ENCODE measurements around the gene OMG. TPM values are rescaled to one million over a fixed set of nuclear protein-coding genes. Genes with fewer than 3 reads are reported as not detected.

Gene OMG
- total and polyA plus RNA-seq, 2 donors (not counting 1 experiment from before 2014, with no cell fraction given): 0.39 to 1.7 TPM

GRCh38 chr17:31311526-31311925, 14.5 kb upstream of the OMG start:
- Histone ChIP-seq H3K9ac (ENCODE audit: low read length) (peak overlapping the region; percentile 79), H3K79me2 (ENCODE audit: control insufficient read depth, insufficient read depth, low read length) (peaks cover 95% of the 10 kb centered on the region)

More at GRCh38 chr17:31311526-31311925, 14.5 kb upstream of the OMG start:
- H3K4me2 ChIP-seq (replicated peaks; ENCODE audit: low read depth, low read length, poor library complexity, severe bottlenecking): peak overlapping the region; percentile 79
- DNase-seq (no peak), ATAC-seq (ENCODE audit: low read depth) (no peak)
- H3K4me3 ChIP-seq (ENCODE audit: control extremely low read depth in 1 of 5, extremely low read depth in 1 of 5, insufficient read depth in 1 of 5, low read depth in 2 of 5, low read length in 4 of 5): peak overlapping the region; percentile 58 to 98 (median 80)
- no peaks in the 10 kb centered on the region for H3K27me3 Mint-ChIP-seq
- CTCF ChIA-PET: interaction anchor here (0.8 to 1.4 kb wide), 2 partner anchors 14 to 62 kb away, joined by 3 to 5 read pairs; no protein-coding TSS in a partner anchor
- no CpG with 5 or more reads among the region's 3 CpGs for WGBS (ENCODE audit: insufficient coverage)
- TF ChIP-seq EZH2 (IDR thresholded peaks at IDR 0.05; ENCODE audit: borderline replicate concordance, insufficient read depth, low read depth, low read length, poor library complexity, severe bottlenecking) (no peak), CTCF (IDR thresholded peaks at IDR 0.05) (no peak)
- H2AFZ ChIP-seq (ENCODE audit: insufficient read depth, low read depth, low read length, poor library complexity, severe bottlenecking): peak overlapping the region; percentile 26
- H3K4me1 ChIP-seq (ENCODE audit: control insufficient read depth in 2 of 2, insufficient read depth in 2 of 2, low read length in 2 of 2): peaks cover 41 to 52% of the 10 kb centered on the region in 2 donors
- peak overlapping the region; percentile 36 to 84 for H3K27ac ChIP-seq (ENCODE audit: low read length in 2 of 2)
- H3K4me1 Mint-ChIP-seq: peaks cover 72% of the 10 kb centered on the region
- peak overlapping the region; percentile 85 for H3K4me3 Mint-ChIP-seq
- peaks cover 0 to 15% of the 10 kb centered on the region in 2 experiments for H3K36me3 ChIP-seq (replicated peaks in 1 of 2; ENCODE audit: control extremely low read depth in 1 of 2, control insufficient read depth in 1 of 2, extremely low read depth in 1 of 2, insufficient read depth in 2 of 2, low read length in 1 of 2)
- H4K20me1 ChIP-seq (ENCODE audit: control insufficient read depth, insufficient read depth, low read length, poor library complexity, severe bottlenecking): peaks cover 13% of the 10 kb centered on the region
- no peaks in the 10 kb centered on the region for H3K9me3 Mint-ChIP-seq (ENCODE audit: insufficient read depth)
- POLR2A ChIA-PET: interaction anchor here (0.7 to 1.7 kb wide), 2 partner anchors 8 to 47 kb away, joined by 5 to 8 read pairs; no protein-coding TSS in a partner anchor
- H3K27ac Mint-ChIP-seq: peak overlapping the region; percentile 93
- intact Hi-C loops (cut with micrococcal nuclease): loop anchor here (5.0 to 10.0 kb wide), 3 partner anchors 217 to 573 kb away; partner anchors contain the start of gene NF1
- no peaks in the 10 kb centered on the region for H3K27me3 ChIP-seq (replicated peaks in 1 of 4; ENCODE audit: control extremely low read depth in 1 of 4, control insufficient read depth in 3 of 4, insufficient read depth in 4 of 4, low read length in 3 of 4)
- no peaks in the 10 kb centered on the region for H3K9me3 ChIP-seq (ENCODE audit: control extremely low read depth in 1 of 3, control insufficient read depth in 2 of 3, insufficient read depth in 1 of 3, low read length in 2 of 3)

All from B cell (primary cell).